ENCODE results near the gene TGDS. TPM values are rescaled to one million over a fixed set of nuclear protein-coding genes. Genes with fewer than 3 reads are reported as not detected.

The TGDS gene
- total and polyA plus RNA-seq, 5 donors from 2014 or later = 6.1 to 21.2 (median 14.5) TPM

DNA sequence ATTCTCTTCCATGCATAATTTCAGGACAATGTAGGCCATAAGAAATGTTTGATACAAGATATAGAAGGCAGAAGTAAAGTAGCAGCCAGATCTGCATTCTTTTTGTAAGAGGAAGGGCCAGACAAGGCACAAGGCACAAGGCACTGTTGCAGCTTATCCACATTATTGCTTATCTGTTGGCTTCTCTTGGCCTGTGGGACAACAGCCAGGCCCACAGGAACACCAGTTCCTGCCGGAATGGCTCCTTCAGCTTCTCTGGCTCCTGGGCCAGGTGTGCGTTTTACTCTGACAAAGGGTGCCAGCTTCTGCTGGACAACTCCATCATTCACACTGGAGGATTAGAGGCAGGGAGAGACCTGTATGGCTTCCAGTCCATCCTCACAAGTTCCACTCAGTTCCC is 34.9 kb upstream of the TGDS start:
- H3K4me3 Mint-ChIP-seq = no peak overlapping the region
- peaks cover 0 to 2% (median 0%) of the 10 kb centered on the region in 7 donors for H3K9me3 Mint-ChIP-seq
- no peaks in the 10 kb centered on the region for H3K4me1 ChIP-seq (ENCODE audit: control insufficient read depth, insufficient read depth, low read length, poor library complexity, severe bottlenecking)
- no peak for ATAC-seq (ENCODE audit: low read depth in 2 of 2)
- H3K27ac Mint-ChIP-seq = peak overlapping the region in 1 of 3 donors; percentile 13
- H3K27me3 ChIP-seq (ENCODE audit: control insufficient read depth, insufficient read depth, low read length) = no peaks in the 10 kb centered on the region
- H3K9me3 ChIP-seq (ENCODE audit: control insufficient read depth in 2 of 2, low read length in 2 of 2) = no peaks in the 10 kb centered on the region
- H3K36me3 ChIP-seq (ENCODE audit: control insufficient read depth, insufficient read depth, low read length) = peaks cover 8% of the 10 kb centered on the region
- no peaks in the 10 kb centered on the region for H3K27me3 Mint-ChIP-seq
- no peak overlapping the region for H3K27ac ChIP-seq (ENCODE audit: insufficient read depth, low read length, poor library complexity, severe bottlenecking)
- peaks cover 0 to 6% (median 3%) of the 10 kb centered on the region in 4 donors for H3K4me1 Mint-ChIP-seq
- no peak for DNase-seq
- peaks cover 37% of the 10 kb centered on the region for H3K36me3 Mint-ChIP-seq
- H3K4me3 ChIP-seq (ENCODE audit: low read depth, low read length) = no peak overlapping the region

- Histone ChIP-seq H3K36me3 (ENCODE audit: control insufficient read depth, insufficient read depth, low read length) (peaks cover 29% of the 10 kb centered on the region), H3K4me1 (ENCODE audit: control insufficient read depth, insufficient read depth, low read length, poor library complexity, severe bottlenecking) (no peaks in the 10 kb centered on the region), H3K9me3 (ENCODE audit: control insufficient read depth in 2 of 2, low read length in 2 of 2) (no peaks in the 10 kb centered on the region), H3K4me3 (ENCODE audit: low read depth, low read length) (no peak overlapping the region), H3K27ac (ENCODE audit: insufficient read depth, low read length, poor library complexity, severe bottlenecking) (no peak overlapping the region), H3K27me3 (ENCODE audit: control insufficient read depth, insufficient read depth, low read length) (no peaks in the 10 kb centered on the region)
- no peak for ATAC-seq (ENCODE audit: low read depth in 2 of 2)
- Mint-ChIP-seq H3K36me3 (peaks cover 30% of the 10 kb centered on the region), H3K9me3 (no peaks in the 10 kb centered on the region), H3K4me1 (no peaks in the 10 kb centered on the region), H3K27me3 (no peaks in the 10 kb centered on the region), H3K27ac (no peak overlapping the region), H3K4me3 (no peak overlapping the region)
- no peak for DNase-seq
These were observed 27.4 kb upstream of the TGDS start for GRCh38 chr13:94623316-94623715.

GRCh38 chr13:94622344-94622743 is 26.4 kb upstream of the TGDS start:
- H3K27ac Mint-ChIP-seq = no peak overlapping the region
- DNase-seq (no peak), ATAC-seq (ENCODE audit: low read depth in 2 of 2) (no peak)
- H3K4me1 Mint-ChIP-seq = peaks cover 0 to 4% (median under 1%) of the 10 kb centered on the region in 4 donors
- H3K36me3 ChIP-seq (ENCODE audit: control insufficient read depth, insufficient read depth, low read length) = peaks cover 27% of the 10 kb centered on the region
- no peaks in the 10 kb centered on the region for H3K9me3 Mint-ChIP-seq
- no peaks in the 10 kb centered on the region for H3K27me3 Mint-ChIP-seq
- no peak overlapping the region for H3K27ac ChIP-seq (ENCODE audit: insufficient read depth, low read length, poor library complexity, severe bottlenecking)
- no peaks in the 10 kb centered on the region for H3K4me1 ChIP-seq (ENCODE audit: control insufficient read depth, insufficient read depth, low read length, poor library complexity, severe bottlenecking)
- H3K9me3 ChIP-seq (ENCODE audit: control insufficient read depth in 2 of 2, low read length in 2 of 2) = no peaks in the 10 kb centered on the region
- H3K27me3 ChIP-seq (ENCODE audit: control insufficient read depth, insufficient read depth, low read length) = no peaks in the 10 kb centered on the region
- H3K4me3 ChIP-seq (ENCODE audit: low read depth, low read length) = no peak overlapping the region
- peaks cover 30% of the 10 kb centered on the region for H3K36me3 Mint-ChIP-seq
- H3K4me3 Mint-ChIP-seq = no peak overlapping the region

GRCh38 chr13:94620286-94620896 is 24.4 kb upstream of the TGDS start:
- H3K36me3 ChIP-seq (ENCODE audit: control insufficient read depth, insufficient read depth, low read length) = peaks cover 21% of the 10 kb centered on the region
- Mint-ChIP-seq H3K36me3 (peaks cover 25% of the 10 kb centered on the region), H3K9me3 (no peaks in the 10 kb centered on the region), H3K4me3 (no peak overlapping the region), H3K27me3 (no peaks in the 10 kb centered on the region), H3K27ac (peak overlapping the region in 1 of 3 donors; percentile 20), H3K4me1 (peaks cover 5 to 14% (median 10%) of the 10 kb centered on the region in 4 donors)
- no peak overlapping the region for H3K27ac ChIP-seq (ENCODE audit: insufficient read depth, low read length, poor library complexity, severe bottlenecking)
- no peaks in the 10 kb centered on the region for H3K4me1 ChIP-seq (ENCODE audit: control insufficient read depth, insufficient read depth, low read length, poor library complexity, severe bottlenecking)
- no peaks in the 10 kb centered on the region for H3K27me3 ChIP-seq (ENCODE audit: control insufficient read depth, insufficient read depth, low read length)
- ATAC-seq (ENCODE audit: low read depth in 2 of 2) = peak; percentile 37 to 66
- H3K9me3 ChIP-seq (ENCODE audit: control insufficient read depth in 2 of 2, low read length in 2 of 2) = no peaks in the 10 kb centered on the region
- peak in 2 of 3 donors; percentile 30 to 61 for DNase-seq
- H3K4me3 ChIP-seq (ENCODE audit: low read depth, low read length) = no peak overlapping the region

DNA sequence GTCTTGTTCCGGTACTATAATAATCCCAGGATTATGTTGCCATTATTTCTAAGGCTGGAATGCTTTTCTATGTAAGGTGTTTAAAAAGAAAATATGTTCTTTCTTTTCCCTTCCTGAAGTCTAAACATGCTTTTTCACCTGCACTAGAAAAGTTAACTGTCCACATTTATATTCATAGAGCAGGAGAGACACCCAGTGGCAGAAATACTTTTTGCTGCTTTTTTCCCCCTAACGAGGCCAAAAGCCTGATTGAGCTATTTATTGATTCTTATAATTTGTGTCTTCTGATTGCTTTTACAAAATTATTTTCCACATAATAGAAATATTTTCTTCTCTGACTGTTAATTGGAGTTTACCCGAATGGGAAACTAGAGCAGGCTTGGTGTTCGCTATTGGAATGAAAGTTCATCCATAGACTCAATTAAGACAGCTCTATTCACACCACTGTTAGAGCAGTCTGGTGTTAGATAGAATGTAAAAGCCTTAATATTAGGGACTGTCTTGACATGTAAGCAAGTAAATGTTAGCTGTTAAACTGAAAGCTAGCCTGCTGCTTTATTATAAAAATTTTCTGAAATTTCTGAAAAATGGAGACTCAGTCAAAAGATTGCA is 21.5 kb upstream of the TGDS start:
- Mint-ChIP-seq H3K36me3 (peaks cover 15% of the 10 kb centered on the region), H3K27me3 (no peaks in the 10 kb centered on the region), H3K27ac (no peak overlapping the region), H3K4me3 (no peak overlapping the region), H3K4me1 (peaks cover 5 to 19% (median 11%) of the 10 kb centered on the region in 4 donors), H3K9me3 (no peaks in the 10 kb centered on the region)
- H3K9me3 ChIP-seq (ENCODE audit: control insufficient read depth in 2 of 2, low read length in 2 of 2) = no peaks in the 10 kb centered on the region
- ATAC-seq (ENCODE audit: low read depth in 2 of 2) (peak; percentile 53 to 58), DNase-seq (peak; percentile 7 to 64 (median 63))
- no peak overlapping the region for H3K4me3 ChIP-seq (ENCODE audit: low read depth, low read length)
- no peak overlapping the region for H3K27ac ChIP-seq (ENCODE audit: insufficient read depth, low read length, poor library complexity, severe bottlenecking)
- no peaks in the 10 kb centered on the region for H3K4me1 ChIP-seq (ENCODE audit: control insufficient read depth, insufficient read depth, low read length, poor library complexity, severe bottlenecking)
- H3K27me3 ChIP-seq (ENCODE audit: control insufficient read depth, insufficient read depth, low read length) = no peaks in the 10 kb centered on the region
- peaks cover 12% of the 10 kb centered on the region for H3K36me3 ChIP-seq (ENCODE audit: control insufficient read depth, insufficient read depth, low read length)

DNA sequence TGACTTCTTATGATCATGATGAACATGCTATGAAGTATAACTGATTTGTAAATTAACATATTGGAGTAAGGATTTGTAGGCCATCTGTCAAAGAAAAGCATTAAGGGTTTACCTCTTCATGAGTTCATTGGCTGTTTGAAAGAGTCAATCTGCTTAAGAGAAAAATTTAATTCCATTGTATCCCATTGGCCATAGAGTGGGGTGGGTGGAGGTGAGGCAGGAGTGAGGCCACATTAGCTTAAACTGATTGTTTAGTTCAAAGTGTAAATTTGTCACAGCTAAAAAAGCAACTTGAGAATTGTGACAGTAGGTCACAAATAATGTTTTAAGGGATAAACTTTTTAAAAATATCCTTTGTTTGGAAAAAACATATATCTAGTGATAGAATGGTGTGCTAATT is 17.1 kb upstream of the TGDS start:
- no peaks in the 10 kb centered on the region for H3K4me1 ChIP-seq (ENCODE audit: control insufficient read depth, insufficient read depth, low read length, poor library complexity, severe bottlenecking)
- DNase-seq (no peak), ATAC-seq (ENCODE audit: low read depth in 2 of 2) (no peak)
- Mint-ChIP-seq H3K9me3 (no peaks in the 10 kb centered on the region), H3K27me3 (no peaks in the 10 kb centered on the region), H3K4me1 (peaks cover 11 to 24% (median 17%) of the 10 kb centered on the region in 4 donors), H3K27ac (peak overlapping the region in 1 of 3 donors; percentile 20), H3K4me3 (no peak overlapping the region), H3K36me3 (peaks cover 14% of the 10 kb centered on the region)
- H3K27ac ChIP-seq (ENCODE audit: insufficient read depth, low read length, poor library complexity, severe bottlenecking) = no peak overlapping the region
- H3K9me3 ChIP-seq (ENCODE audit: control insufficient read depth in 2 of 2, low read length in 2 of 2) = no peaks in the 10 kb centered on the region
- H3K36me3 ChIP-seq (ENCODE audit: control insufficient read depth, insufficient read depth, low read length) = peaks cover 14% of the 10 kb centered on the region
- H3K4me3 ChIP-seq (ENCODE audit: low read depth, low read length) = no peak overlapping the region
- no peaks in the 10 kb centered on the region for H3K27me3 ChIP-seq (ENCODE audit: control insufficient read depth, insufficient read depth, low read length)

DNA sequence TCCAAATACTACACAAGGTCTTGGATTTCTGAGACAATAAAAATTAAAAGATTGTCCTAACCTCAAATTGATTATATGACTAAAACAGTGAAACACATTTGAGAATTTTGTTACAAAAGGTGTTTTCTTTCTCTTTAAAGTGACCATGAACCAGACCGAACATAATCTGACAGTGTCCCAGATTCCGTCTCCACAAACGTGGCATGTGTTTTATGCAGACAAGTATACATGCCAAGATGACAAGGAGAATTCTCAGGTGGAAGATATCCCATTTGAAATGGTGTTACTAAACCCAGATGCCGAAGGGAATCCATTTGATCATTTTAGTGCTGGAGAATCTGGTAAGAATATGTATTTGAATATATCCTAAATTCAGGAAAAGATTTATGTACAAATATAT is 16.1 kb upstream of the TGDS start:
- H3K9me3 ChIP-seq (ENCODE audit: control insufficient read depth in 2 of 2, low read length in 2 of 2) = no peaks in the 10 kb centered on the region
- ATAC-seq (ENCODE audit: low read depth in 2 of 2) = no peak
- peaks cover 18% of the 10 kb centered on the region for H3K36me3 Mint-ChIP-seq
- no peak for DNase-seq
- H3K4me1 ChIP-seq (ENCODE audit: control insufficient read depth, insufficient read depth, low read length, poor library complexity, severe bottlenecking) = no peaks in the 10 kb centered on the region
- H3K27me3 ChIP-seq (ENCODE audit: control insufficient read depth, insufficient read depth, low read length) = no peaks in the 10 kb centered on the region
- H3K4me3 ChIP-seq (ENCODE audit: low read depth, low read length) = no peak overlapping the region
- no peak overlapping the region for H3K27ac Mint-ChIP-seq
- no peaks in the 10 kb centered on the region for H3K9me3 Mint-ChIP-seq
- no peak overlapping the region for H3K4me3 Mint-ChIP-seq
- no peak overlapping the region for H3K27ac ChIP-seq (ENCODE audit: insufficient read depth, low read length, poor library complexity, severe bottlenecking)
- H3K36me3 ChIP-seq (ENCODE audit: control insufficient read depth, insufficient read depth, low read length) = peaks cover 17% of the 10 kb centered on the region
- peaks cover 9 to 32% (median 23%) of the 10 kb centered on the region in 4 donors for H3K4me1 Mint-ChIP-seq
- no peaks in the 10 kb centered on the region for H3K27me3 Mint-ChIP-seq

DNA sequence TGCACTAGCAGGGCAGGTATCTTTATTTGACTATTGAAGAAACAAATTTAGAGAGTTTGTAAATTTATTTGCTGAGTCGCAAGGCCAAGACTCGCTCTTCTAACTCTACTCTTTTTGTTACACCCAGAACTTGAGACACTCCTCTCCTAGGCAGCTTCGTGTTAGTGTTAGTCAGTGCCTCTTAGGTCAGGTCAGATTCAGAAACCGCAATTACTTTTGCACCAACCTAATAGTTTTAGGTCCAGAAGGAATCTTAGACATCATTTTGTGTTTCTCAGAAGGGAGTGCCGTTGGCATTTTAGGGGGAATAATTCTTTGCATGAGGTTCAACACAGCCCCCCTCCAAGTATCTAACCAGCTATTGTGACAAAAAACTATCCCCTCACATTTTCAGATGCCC is 14.5 kb upstream of the TGDS start:
- no peaks in the 10 kb centered on the region for H3K27me3 Mint-ChIP-seq
- Histone ChIP-seq H3K4me1 (ENCODE audit: control insufficient read depth, insufficient read depth, low read length, poor library complexity, severe bottlenecking) (no peaks in the 10 kb centered on the region), H3K4me3 (ENCODE audit: low read depth, low read length) (no peak overlapping the region), H3K27me3 (ENCODE audit: control insufficient read depth, insufficient read depth, low read length) (no peaks in the 10 kb centered on the region), H3K36me3 (ENCODE audit: control insufficient read depth, insufficient read depth, low read length) (peaks cover 19% of the 10 kb centered on the region), H3K9me3 (ENCODE audit: control insufficient read depth in 2 of 2, low read length in 2 of 2) (no peaks in the 10 kb centered on the region), H3K27ac (ENCODE audit: insufficient read depth, low read length, poor library complexity, severe bottlenecking) (no peak overlapping the region)
- no peak for ATAC-seq (ENCODE audit: low read depth in 2 of 2)
- H3K27ac Mint-ChIP-seq = no peak overlapping the region
- peaks cover 26% of the 10 kb centered on the region for H3K36me3 Mint-ChIP-seq
- no peaks in the 10 kb centered on the region for H3K9me3 Mint-ChIP-seq
- no peak overlapping the region for H3K4me3 Mint-ChIP-seq
- H3K4me1 Mint-ChIP-seq = peaks cover 7 to 33% (median 25%) of the 10 kb centered on the region in 4 donors
- DNase-seq = no peak
